Spleen (tissue), 7 donors: ENCODE data around the gene HLF.

Experiments used
- CTCF ChIP-seq, 11 experiments: fragments of 200-600 bp in 7 of 11; fragments of 450-650 bp in 4 of 11; sonication (generic) in 4 of 11; IDR thresholded peaks in 8 of 11; conservative IDR thresholded peaks in 3 of 11; 1 replicate in 7 of 11; 2 replicates in 4 of 11; pipeline versions ENCODE4 v1.4.0 to v1.8.0; 2016 to 2021; ENCODE audit warnings: antibody characterized with exemption in 11 of 11, inconsistent platforms in 4 of 11, mild to moderate bottlenecking in 1 of 11
- POLR2AphosphoS5 ChIP-seq, 3 donors: sonication (generic); formaldehyde crosslinking; IDR thresholded peaks; one replicate each; pipeline ENCODE4 v1.5.1; 2017; ENCODE audit warnings: antibody characterized with exemption in 3 of 3
- donor health status: DM: no; HTN: no; CAD: no; lungs with moderate emphysema.
- donor health status: DM: no; HTN: no; CAD: no.
- donor health status: DM: no; HTN: no; CAD: no.

GRCh38 chr17:55241097-55241496 is 23.7 kb upstream of the HLF start:
- TF ChIP-seq POLR2AphosphoS5 (IDR thresholded peaks at IDR 0.05) (no peak), CTCF (IDR thresholded peaks at IDR 0.05 in 8 of 11, conservative IDR thresholded peaks at IDR 0.05 in 3 of 11) (no peak)
